Heart right ventricle (tissue), 16 donors: ENCODE data around the gene DNAH14. TPM values are rescaled to one million over a fixed set of nuclear protein-coding genes. Genes with fewer than 3 reads are reported as not detected.

Experiments used
- ATAC-seq, 8 donors: fragments of 200-7000 bp; cut with Tn5 transposase; one replicate each; pipeline ENCODE4 v1.9.1; 2020; ENCODE audit warnings: mild to moderate bottlenecking in 8 of 8, moderate library complexity in 8 of 8, moderate number of reproducible peaks in 1 of 8
- DNase-seq, 2 donors: peaks; one replicate each; pipeline ENCODE4 v3.0.0-alpha.2; 2020
- H3K27ac ChIP-seq, 10 donors: fragments of 200-600 bp; sonication (generic) in 2 of 10; one replicate each; pipeline versions ENCODE4 v1.5.0 to v1.8.0; 2020 to 2022; ENCODE audit warnings: mild to moderate bottlenecking in 3 of 10
- H3K27me3 ChIP-seq, 7 donors: fragments of 200-600 bp; one replicate each; pipeline ENCODE4 v1.8.0; 2021 to 2022; ENCODE audit warnings: mild to moderate bottlenecking in 2 of 7
- H3K36me3 ChIP-seq, 9 donors: fragments of 200-600 bp; sonication (generic) in 1 of 9; one replicate each; pipeline versions ENCODE4 v1.5.0 to v1.8.0; 2020 to 2022; ENCODE audit warnings: mild to moderate bottlenecking in 2 of 9
- H3K4me1 ChIP-seq, 9 donors: fragments of 200-600 bp; sonication (generic) in 1 of 9; one replicate each; pipeline versions ENCODE4 v1.5.0 to v1.8.0; 2020 to 2022; ENCODE audit warnings: mild to moderate bottlenecking in 4 of 9
- H3K4me3 ChIP-seq, 10 donors: fragments of 200-600 bp; sonication (generic) in 2 of 10; one replicate each; pipeline versions ENCODE4 v1.5.0 to v1.8.0; 2020 to 2022; ENCODE audit warnings: mild to moderate bottlenecking in 7 of 10, moderate library complexity in 2 of 10
- H3K9me3 ChIP-seq, 11 donors: fragments of 200-600 bp in 10 of 11; sonication (generic) in 2 of 11; one replicate each; pipeline versions ENCODE4 v1.5.0 to v1.8.0; 2013 to 2022; ENCODE audit warnings: mild to moderate bottlenecking in 2 of 11, control low read depth in 1 of 11, moderate library complexity in 1 of 11
- WGBS, 2 donors: extraction: QIAGEN DNeasy Blood & Tissue Kit; methylation state at CpG; one replicate each; pipeline ENCODE4 v1.1.7; 2013; ENCODE audit warnings: inconsistent platforms in 1 of 2; 5-methylcytosine and 5-hydroxymethylcytosine counted together
- intact Hi-C, 10 donors: fragments of 100-400 bp; cut with DNase I; formaldehyde crosslinking; loops; one replicate each; pipeline versions ENCODE4 v1.11.1 to v1.14.2; 2022
- polyA plus RNA-seq, 2 donors: library from polyadenylated mRNA; stranded (reverse); fragments of 200-250 nt; gene quantifications; one replicate each; pipeline ENCODE4 v1.2.3, GENCODE V29; 2013
- total RNA-seq, 10 donors: library from RNA; stranded (reverse); fragmentation: NEBNext Ultra II Directional in 3 of 10; extraction: Animal tissue kit (Norgen Biotek cat#: 25700) in 3 of 10; gene quantifications; one replicate each; pipeline versions ENCODE4 v1.2.1 to v1.2.4, GENCODE V29; 2021 to 2023
- TF ChIP-seq, protein P1 (sequence below), 9 donors: fragments of 200-600 bp; sonication (generic) in 2 of 9; IDR thresholded peaks; one replicate each; pipeline versions ENCODE4 v1.5.0 to v1.8.0; 2021 to 2022; ENCODE audit warnings: antibody characterized with exemption in 9 of 9, mild to moderate bottlenecking in 5 of 9, moderate library complexity in 1 of 9
- donor health status: Arrhythmogenic right ventricular cardiomyopathy.
- donor health status: ischemic (EF 13 %, LVEDD 7.1; RV severe dilation, severe dysfunction).
- donor health status: healthy with polysubstance abuse.
- donor health status: DM: no; HTN: yes; CAD: no.
- donor health status: DM: no; HTN: no; CAD: no.
- donor health status: ischemic (EF 25% LVEDD 6.9; RV normal size, moderate dysfunction).
- donor health status: ischemic (EF 25% LVEDD 5.7; RV mildly dilated, moderate dysfunction).
- donor health status: healthy.
- donor health status: DM: yes; HTN: yes; CAD: no.
- donor health status: Ischemic cardiomyopathy.
- donor health status: ischemic (EF 35%, LVEDD 5.7; RV mildly dilated, moderate dysfunction).
- donor health status: nonischemic (EF 11% LVEDD 7.7; RV severe dilation, severe dysfunction).
- donor health status: DM: yes; HTN: yes; CAD: no.
- donor health status: PGD.
- donor health status: ischemic (EF 29% LVEDD 5.4; RV normal size, mild dysfunction).
- donor health status: nonischemic (EF 23%, LVEDD 6.1; RV moderate dilation, normal function).

Gene DNAH14
- total and polyA plus RNA-seq, 12 donors: 0.12 to 8.0 (median 2.0) TPM

DNA sequence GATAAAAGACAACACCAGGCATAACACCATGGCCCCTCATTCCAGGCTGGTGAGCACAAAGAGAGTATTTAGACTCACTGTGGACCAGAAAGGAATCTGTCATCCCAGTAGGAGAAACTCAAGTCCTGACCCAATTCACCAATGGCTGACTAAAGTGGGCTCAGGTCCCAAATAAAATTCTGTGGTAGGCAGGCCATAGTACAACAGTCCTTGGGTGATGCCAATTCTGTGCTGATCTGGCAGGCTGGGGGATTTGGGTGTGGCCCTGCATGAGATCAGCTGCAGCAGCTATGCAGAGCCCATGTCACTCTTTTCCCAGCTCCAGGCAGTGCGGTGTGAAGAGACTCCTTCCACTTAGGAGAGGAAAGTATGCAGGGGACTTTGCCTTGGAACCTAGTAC lies 253.2 kb downstream of the DNAH14 start:
- TF ChIP-seq, protein P1, sequence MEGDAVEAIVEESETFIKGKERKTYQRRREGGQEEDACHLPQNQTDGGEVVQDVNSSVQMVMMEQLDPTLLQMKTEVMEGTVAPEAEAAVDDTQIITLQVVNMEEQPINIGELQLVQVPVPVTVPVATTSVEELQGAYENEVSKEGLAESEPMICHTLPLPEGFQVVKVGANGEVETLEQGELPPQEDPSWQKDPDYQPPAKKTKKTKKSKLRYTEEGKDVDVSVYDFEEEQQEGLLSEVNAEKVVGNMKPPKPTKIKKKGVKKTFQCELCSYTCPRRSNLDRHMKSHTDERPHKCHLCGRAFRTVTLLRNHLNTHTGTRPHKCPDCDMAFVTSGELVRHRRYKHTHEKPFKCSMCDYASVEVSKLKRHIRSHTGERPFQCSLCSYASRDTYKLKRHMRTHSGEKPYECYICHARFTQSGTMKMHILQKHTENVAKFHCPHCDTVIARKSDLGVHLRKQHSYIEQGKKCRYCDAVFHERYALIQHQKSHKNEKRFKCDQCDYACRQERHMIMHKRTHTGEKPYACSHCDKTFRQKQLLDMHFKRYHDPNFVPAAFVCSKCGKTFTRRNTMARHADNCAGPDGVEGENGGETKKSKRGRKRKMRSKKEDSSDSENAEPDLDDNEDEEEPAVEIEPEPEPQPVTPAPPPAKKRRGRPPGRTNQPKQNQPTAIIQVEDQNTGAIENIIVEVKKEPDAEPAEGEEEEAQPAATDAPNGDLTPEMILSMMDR (IDR thresholded peaks at IDR 0.05): no peak
- no peaks in the 10 kb centered on the region for H3K4me1 ChIP-seq
- no peak overlapping the region for H3K4me3 ChIP-seq
- DNase-seq (no peak), ATAC-seq (peak in 2 of 8 donors; percentile 42 to 72)
- peak overlapping the region in 1 of 10 donors; percentile 45 for H3K27ac ChIP-seq
- WGBS, 2 donors: 92 to 94% methylated on average over 1 of the region's 1 CpG
- H3K9me3 ChIP-seq: peaks cover 0 to 39% (median 17%) of the 10 kb centered on the region in 11 donors
- no peaks in the 10 kb centered on the region for H3K36me3 ChIP-seq
- no peaks in the 10 kb centered on the region for H3K27me3 ChIP-seq
- intact Hi-C loops: no loop called here

DNA sequence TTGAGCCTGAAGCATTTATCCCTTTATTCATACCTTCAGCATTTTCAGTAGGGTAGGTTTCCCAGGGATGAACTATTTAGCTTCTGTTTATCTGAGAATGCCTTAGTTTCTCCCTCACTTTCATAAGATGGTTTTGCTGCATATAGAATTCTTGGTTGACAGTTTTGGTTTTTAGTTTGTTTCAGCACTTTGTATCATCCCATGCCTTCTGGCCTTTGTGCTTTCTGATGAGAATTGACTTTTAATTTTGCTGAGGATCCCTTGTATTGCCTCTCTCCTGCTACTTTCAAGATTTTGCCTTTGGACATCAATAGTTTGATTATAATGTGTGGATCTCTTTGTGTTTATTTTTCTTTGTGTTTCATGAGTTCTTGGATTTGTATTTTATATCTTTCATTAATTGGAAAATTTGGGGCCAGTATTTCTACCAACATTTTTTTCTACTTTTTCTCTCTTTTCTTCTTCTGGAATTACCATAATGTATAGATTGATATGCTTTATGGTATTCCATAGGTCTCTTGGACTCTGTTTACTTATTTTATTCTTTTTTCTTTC lies 261.8 kb downstream of the DNAH14 start:
- H3K27ac ChIP-seq: no peak overlapping the region
- intact Hi-C loops: no loop called here
- no peaks in the 10 kb centered on the region for H3K4me1 ChIP-seq
- TF ChIP-seq, protein P1 (IDR thresholded peaks at IDR 0.05): no peak
- H3K9me3 ChIP-seq: peaks cover 0 to 64% (median 21%) of the 10 kb centered on the region in 11 donors
- no peaks in the 10 kb centered on the region for H3K36me3 ChIP-seq
- DNase-seq (no peak), ATAC-seq (no peak)
- H3K27me3 ChIP-seq: no peaks in the 10 kb centered on the region
- H3K4me3 ChIP-seq: no peak overlapping the region

DNA sequence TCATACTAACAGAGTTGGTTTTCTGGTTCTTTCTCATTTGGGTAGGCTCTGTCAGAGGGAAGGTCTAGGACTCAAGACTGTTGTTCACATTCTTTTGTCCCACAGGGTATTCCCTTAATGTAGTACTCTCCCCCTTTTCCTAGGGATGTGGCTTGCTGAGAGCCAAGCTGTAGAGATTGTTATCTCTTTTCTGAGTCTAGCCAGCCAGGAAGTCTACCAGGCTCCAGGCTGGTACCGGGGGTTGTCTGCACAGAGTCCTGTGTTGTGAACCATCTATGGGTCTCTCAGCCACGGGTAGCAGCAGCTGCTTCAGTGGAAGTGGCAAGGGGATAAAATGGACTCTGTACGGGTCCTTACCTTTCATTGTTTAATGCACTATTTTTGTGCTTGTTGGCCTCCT lies 272.0 kb downstream of the DNAH14 start:
- TF ChIP-seq, protein P1 (IDR thresholded peaks at IDR 0.05): no peak
- H3K27ac ChIP-seq: no peak overlapping the region
- intact Hi-C loops: no loop called here
- DNase-seq (no peak), ATAC-seq (no peak)
- H3K4me1 ChIP-seq: no peaks in the 10 kb centered on the region
- peaks cover 0 to 31% (median 0%) of the 10 kb centered on the region in 11 donors for H3K9me3 ChIP-seq
- H3K36me3 ChIP-seq: no peaks in the 10 kb centered on the region
- H3K27me3 ChIP-seq: no peaks in the 10 kb centered on the region
- H3K4me3 ChIP-seq: no peak overlapping the region
- WGBS, 2 donors: 61 to 73% methylated on average over 3 of the region's 3 CpGs

DNA sequence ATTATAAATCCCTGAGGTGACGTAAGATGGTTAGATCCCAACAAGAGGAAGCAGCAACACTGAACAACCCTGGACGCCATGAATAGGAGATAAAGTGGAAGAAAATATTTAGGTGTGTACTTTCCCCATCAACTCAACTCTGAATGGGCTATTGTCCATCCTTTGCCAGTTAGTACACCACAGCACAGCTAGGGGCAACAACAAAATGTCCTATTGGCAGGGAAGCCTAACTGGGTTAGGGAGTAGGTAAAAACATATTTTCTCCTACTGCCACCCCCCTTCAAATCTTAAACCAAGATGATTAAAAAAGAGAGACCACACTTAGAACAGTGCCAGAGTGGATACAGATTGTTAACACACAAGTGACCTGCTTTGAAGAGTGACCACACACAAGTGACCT lies 278.3 kb downstream of the DNAH14 start:
- no peaks in the 10 kb centered on the region for H3K4me1 ChIP-seq
- H3K27ac ChIP-seq: no peak overlapping the region
- no peak overlapping the region for H3K4me3 ChIP-seq
- H3K36me3 ChIP-seq: no peaks in the 10 kb centered on the region
- 80 to 82% methylated on average over 2 of the region's 2 CpGs for WGBS, 2 donors
- intact Hi-C loops: no loop called here
- peaks cover 0 to 24% (median 9%) of the 10 kb centered on the region in 11 donors for H3K9me3 ChIP-seq
- TF ChIP-seq, protein P1 (IDR thresholded peaks at IDR 0.05): no peak
- H3K27me3 ChIP-seq: no peaks in the 10 kb centered on the region
- DNase-seq (no peak), ATAC-seq (no peak)
